Esophagus squamous epithelium (tissue), 4 donors: ENCODE results near the gene KNOP1.

ENCODE experiments used
- CTCF ChIP-seq, 6 experiments: fragments of 450-650 bp in 4 of 6; fragments of 200-600 bp in 2 of 6; sonication (generic) in 2 of 6; IDR thresholded peaks; one replicate each; pipeline ENCODE4 v1.5.1; 2016 to 2019; ENCODE audit warnings: antibody characterized with exemption in 6 of 6, mild to moderate bottlenecking in 4 of 6, moderate library complexity in 4 of 6
- POLR2A ChIP-seq, 4 donors: fragments of 450-650 bp; IDR thresholded peaks; one replicate each; pipeline ENCODE4 v1.6.1; 2017; ENCODE audit warnings: antibody characterized with exemption in 4 of 4, mild to moderate bottlenecking in 4 of 4, moderate library complexity in 3 of 4

- TF ChIP-seq CTCF (IDR thresholded peaks at IDR 0.05) (no peak), POLR2A (IDR thresholded peaks at IDR 0.05) (no peak)
Observed at GRCh38 chr16:19701091-19701490, 16.9 kb downstream of the KNOP1 start.
